Measurements from ENCODE around the gene ST3GAL3.

The ST3GAL3 gene

GRCh38 chr1:43786201-43786958 is 79.0 kb downstream of the ST3GAL3 start:
- no peak for DNase-seq (ENCODE audit: low read depth in 2 of 2)

DNA sequence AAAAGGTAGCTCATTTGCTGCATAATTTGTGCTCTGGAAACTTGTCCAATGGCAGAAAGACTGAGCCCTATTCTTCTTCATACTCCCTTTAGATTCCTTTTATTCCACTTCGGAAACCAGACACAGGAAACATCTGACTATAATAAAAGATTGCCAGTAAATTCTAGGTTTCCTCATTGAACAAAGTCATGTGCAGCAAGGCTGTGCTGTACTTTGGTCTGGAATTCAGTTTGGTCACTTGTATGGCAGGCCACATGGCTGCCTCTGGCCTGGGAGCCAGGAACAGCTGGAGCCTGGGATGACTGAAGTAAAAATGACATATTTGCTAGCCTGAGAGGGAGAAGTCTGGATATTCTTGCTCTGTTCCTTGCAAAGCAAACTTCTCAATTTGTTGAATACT is 79.6 kb downstream of the ST3GAL3 start:
- no peak for DNase-seq (ENCODE audit: low read depth in 2 of 2)

- DNase-seq (ENCODE audit: low read depth in 2 of 2), result no peak
These were observed 82.5 kb downstream of the ST3GAL3 start for GRCh38 chr1:43789604-43790550.

DNA sequence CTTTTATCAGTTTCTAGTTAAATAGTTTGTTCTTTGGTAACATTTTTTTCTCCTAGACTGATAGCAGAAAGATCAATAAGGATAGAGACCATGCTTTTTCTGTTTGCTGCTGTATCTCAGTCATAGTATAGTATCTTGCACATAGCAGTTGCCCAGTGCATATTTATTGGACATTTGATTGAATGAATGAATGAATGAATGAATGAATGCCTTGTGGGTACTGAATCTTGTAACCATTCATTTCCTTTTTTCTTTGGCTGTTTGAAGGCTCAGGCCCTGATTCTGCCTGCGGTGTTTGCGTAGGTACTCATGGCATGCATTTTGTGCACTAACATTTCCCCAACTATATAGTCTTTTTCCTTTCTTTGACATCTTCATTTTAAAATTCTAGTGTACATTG is 83.9 kb downstream of the ST3GAL3 start:
- no peak for DNase-seq (ENCODE audit: low read depth in 2 of 2)

DNA sequence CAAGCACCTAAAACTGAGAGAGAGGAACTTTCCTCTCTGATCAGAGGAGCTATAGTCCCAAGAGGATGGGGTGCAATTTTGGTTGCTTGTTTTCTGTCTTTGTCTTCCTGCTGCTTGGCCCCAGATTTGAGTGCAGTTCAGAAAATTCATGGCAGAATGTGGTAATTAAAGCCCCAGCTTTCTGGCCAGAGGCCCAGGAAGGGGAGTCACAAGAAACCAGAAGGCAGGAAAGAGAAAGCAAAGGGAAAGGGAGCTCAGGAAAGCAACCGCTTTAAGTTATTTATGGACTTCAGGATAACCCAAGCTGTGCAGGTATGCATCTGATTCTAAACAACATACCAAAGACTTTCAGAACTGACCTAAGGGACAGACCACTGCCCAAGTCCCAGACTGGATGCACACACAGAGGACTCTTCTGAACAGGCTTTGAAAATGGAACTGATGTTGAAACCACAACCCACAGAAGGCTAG is 88.8 kb downstream of the ST3GAL3 start:
- no peak for DNase-seq (ENCODE audit: low read depth in 2 of 2)

DNA sequence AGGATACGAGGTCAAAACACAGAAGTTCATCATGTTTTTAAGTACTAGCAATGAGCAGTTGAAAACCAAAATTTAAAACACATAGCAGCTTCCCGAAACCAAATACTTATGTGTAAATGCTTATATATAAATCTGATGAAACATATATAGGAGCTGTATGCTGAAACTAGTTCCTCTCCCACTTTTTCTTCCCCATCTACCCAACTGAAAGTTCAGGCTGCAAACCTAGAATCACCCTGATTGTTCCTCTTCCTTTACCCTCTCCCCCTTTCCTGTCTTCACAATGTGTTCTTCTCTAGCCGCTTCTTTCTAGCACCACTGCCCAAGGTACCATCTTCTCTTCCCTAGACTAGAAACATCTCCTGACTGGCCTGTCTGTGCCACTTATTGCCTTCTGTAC is 90.6 kb downstream of the ST3GAL3 start:
- DNase-seq (ENCODE audit: low read depth in 2 of 2), result no peak

DNA sequence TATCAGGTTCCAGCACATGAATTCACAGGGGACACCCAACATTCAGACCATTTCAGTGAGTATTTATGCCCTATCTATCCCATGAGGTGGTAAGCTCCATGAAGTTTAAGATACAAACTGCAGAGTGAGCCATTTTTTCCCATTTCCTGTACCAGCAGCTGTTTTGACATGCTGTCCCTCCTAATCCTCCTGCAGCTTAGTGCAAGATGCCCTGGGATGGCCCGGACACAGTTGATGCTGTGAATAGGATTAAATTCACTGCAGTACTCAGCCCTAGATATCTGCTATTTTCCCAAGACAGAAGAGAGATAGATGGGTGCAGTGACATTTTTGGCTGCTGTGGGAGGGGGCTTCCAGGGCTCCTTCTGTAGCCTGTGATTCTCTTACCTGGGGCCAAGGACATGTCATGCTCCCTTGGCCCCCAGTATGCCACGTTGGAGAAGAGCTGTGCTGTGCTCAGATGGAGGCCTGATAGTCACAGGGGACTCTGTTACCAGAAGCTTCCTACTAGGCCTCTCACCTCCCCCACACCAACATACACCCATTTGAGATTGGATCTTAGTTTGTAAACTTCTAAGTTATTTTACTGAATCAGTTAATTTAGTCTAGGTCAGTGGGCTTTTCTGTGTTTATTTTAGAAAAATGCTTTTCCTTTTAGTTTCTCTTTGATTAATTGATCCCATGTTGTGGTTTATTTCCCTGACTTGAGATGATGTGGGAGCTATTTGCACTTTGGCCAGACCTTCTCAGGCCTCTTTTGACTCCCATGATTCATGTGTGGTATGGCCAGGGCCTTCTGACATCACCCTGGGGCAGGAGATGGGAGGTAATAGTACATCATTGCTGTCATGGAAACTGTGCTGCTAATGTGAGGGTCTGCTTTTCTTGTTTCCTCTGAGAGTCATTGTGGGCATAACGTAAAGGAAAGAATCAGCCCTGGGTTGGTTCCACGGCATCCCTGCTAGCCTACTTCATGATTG is 92.6 kb downstream of the ST3GAL3 start:
- DNase-seq (ENCODE audit: low read depth in 2 of 2), result no peak

DNA sequence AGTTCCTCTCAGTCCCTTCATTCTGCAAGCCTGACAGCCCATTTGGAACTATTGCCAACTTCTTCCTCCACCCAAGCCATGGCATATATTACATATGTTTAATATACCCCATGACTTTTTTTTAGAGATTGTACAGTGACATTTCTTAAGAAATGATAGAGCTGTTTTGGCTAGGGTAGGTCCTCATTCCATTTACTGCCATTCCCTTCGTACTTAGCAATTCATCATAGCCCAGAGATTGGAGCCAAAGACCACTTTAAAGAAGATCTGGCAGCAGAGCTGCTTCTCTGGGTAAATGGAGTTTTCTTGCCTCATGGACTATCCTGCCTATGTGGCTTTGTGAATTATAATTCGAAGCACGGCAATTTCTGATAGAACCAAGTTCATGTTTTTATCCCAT is 93.4 kb downstream of the ST3GAL3 start:
- DNase-seq (ENCODE audit: low read depth in 2 of 2), result no peak

DNA sequence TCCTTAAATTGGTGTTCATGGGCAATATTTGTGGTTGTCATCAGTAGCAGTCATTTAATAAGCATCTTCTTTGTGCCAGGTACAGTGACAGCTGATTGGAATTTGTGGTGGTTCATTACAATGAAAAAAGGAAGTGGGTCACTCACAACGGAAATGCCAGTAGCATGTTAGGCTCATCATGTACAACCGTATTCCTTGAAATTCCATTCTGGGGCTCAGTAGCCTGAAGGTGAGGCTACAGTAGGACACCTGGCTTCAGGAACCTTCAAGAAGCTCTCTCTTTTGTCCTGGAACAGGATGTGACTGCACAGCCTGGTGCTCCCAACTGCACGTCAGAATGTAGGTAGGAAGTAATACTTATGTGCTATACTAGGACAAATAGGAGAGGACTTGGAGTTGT is 93.9 kb downstream of the ST3GAL3 start:
- DNase-seq (ENCODE audit: low read depth in 2 of 2), result no peak

DNA sequence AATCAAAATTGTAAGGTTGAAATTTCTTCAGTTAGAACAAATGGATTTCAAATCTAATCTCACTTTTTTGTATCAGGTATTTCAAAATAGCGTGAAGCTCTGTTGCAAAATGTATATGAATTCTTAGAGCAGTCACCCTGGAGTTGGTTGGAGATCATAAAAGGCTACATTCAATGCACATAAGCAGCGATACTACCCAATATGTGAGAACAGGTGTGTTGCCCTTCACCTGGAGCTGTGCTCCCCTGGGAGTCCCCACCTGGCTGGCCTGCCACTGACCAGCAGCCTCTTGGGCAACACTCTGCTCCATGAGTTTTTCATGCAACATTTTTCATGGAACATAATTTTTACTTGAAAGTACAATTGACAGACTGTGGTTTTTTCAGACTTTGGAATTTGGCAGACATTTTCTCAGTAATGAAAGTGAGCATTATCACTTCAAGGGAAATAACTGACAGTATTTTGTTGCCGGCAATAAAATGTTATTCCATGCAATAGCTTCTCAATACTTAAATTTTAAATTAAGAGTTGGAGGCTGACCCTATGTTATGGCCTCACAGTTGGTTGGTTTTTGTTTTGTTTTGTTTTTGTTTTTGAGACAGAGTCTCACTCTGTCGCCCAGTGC is 95.1 kb downstream of the ST3GAL3 start:
- DNase-seq (ENCODE audit: low read depth in 2 of 2), result no peak

GRCh38 chr1:43803105-43803504 is 95.8 kb downstream of the ST3GAL3 start:
- DNase-seq (ENCODE audit: low read depth in 2 of 2), result no peak

GRCh38 chr1:43803646-43804045 is 96.3 kb downstream of the ST3GAL3 start:
- no peak for DNase-seq (ENCODE audit: low read depth in 2 of 2)

GRCh38 chr1:43804569-43804968 is 97.2 kb downstream of the ST3GAL3 start:
- DNase-seq (ENCODE audit: low read depth in 2 of 2), result no peak

DNA sequence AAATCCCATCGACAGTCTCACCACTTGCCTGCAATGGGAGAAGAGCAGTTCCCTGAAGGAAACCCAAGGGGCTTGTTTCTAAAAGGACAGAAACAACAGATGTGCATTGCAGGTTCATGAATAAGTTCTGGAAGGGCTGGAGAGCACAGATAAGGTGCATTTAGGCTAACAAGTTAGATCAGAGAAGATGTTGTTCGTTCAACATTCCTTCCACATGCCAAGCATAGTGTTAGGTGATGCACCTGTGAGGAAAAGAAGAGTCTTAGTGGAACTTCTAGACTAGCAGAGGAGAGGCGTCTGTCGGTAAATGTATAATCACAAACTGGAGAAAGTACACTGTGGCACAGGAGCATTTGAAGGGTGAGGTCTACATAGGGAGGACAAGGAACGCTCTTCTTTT is 98.0 kb downstream of the ST3GAL3 start:
- DNase-seq (ENCODE audit: low read depth in 2 of 2), result no peak

DNA sequence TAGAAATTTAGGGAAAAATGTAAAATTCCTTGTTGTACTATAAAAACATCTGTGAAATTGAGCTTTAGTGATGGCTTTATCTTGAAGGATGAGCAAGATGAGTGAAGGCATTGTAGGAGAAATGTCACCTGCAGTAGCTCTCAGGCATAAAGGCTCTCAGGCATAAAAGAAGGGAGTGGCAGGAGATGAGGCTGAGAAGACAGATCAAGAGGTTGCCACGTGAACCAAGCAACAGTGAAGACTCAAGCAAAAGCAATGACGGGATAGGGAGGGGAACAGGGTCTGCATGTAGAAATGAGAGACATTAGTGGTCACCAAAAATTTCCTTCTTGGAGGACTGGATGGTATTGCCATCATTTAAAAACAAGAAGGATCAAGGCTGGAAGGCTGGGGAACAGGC is 98.8 kb downstream of the ST3GAL3 start:
- no peak for DNase-seq (ENCODE audit: low read depth in 2 of 2)

- no peak for DNase-seq (ENCODE audit: low read depth in 2 of 2)
These were observed 101.8 kb downstream of the ST3GAL3 start for GRCh38 chr1:43809097-43809673.

GRCh38 chr1:43812579-43812978 is 105.2 kb downstream of the ST3GAL3 start:
- DNase-seq (ENCODE audit: low read depth in 2 of 2), result no peak

DNA sequence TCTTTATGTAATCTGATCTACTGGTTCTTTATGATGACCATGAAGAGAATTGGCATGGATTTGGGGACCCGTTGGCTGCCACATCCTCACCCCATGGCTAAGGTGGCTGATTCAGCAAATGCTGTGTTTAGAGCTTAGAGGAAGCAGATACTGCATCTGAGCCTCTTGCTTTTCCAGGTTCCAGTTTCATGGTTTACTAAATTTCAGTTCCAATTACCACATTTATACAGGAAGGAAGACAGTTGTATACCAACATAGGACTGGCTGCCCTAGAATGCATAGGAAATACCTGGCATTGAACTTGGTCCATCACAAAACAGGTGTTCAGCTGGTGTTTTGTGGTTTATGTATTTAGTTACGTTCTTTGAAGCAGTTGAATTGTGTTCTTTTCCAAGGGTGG is 107.1 kb downstream of the ST3GAL3 start:
- DNase-seq (ENCODE audit: low read depth in 2 of 2), result no peak

GRCh38 chr1:43817304-43817939 is 110.1 kb downstream of the ST3GAL3 start:
- no peak for DNase-seq (ENCODE audit: low read depth in 2 of 2)

- no peak for DNase-seq (ENCODE audit: low read depth in 2 of 2)
These were observed 111.4 kb downstream of the ST3GAL3 start for GRCh38 chr1:43818691-43819090.

All from stimulated activated CD4-positive, alpha-beta T cell treated with anti-CD3 and anti-CD28 coated beads, Interleukin-15, amount 100 ng/mL, for 48 hours (primary cell).